ENCODE measurements around the gene GRM7.

DNA sequence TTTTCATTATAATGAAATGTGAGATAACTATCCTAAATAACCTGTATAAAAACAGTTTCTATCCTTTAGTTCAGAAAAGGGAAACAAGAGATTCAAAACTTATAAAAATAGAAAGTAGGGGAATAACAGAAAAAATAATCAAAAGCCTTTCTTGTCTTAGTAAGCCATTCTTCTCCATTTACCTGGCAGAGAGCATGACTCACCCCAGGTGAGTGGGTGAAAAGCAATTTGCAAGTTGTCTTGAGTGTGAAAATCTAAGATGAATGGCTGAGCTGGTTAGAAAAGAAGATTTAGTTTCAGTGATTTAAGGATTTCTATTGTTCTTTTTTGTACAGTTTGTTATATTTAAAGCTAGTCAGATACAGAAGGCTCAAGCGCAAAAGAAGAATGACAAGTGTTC is 702.0 kb downstream of the GRM7 start:
- TF ChIP-seq, protein P1, sequence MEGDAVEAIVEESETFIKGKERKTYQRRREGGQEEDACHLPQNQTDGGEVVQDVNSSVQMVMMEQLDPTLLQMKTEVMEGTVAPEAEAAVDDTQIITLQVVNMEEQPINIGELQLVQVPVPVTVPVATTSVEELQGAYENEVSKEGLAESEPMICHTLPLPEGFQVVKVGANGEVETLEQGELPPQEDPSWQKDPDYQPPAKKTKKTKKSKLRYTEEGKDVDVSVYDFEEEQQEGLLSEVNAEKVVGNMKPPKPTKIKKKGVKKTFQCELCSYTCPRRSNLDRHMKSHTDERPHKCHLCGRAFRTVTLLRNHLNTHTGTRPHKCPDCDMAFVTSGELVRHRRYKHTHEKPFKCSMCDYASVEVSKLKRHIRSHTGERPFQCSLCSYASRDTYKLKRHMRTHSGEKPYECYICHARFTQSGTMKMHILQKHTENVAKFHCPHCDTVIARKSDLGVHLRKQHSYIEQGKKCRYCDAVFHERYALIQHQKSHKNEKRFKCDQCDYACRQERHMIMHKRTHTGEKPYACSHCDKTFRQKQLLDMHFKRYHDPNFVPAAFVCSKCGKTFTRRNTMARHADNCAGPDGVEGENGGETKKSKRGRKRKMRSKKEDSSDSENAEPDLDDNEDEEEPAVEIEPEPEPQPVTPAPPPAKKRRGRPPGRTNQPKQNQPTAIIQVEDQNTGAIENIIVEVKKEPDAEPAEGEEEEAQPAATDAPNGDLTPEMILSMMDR (conservative IDR thresholded peaks at IDR 0.05; ENCODE audit: low read depth in 2 of 2), result no peak
- TF ChIP-seq JUNB (IDR thresholded peaks at IDR 0.05; ENCODE audit: unreplicated experiment), result no peak
- no peak for TF ChIP-seq EZH2phosphoT487 (IDR thresholded peaks at IDR 0.05; ENCODE audit: unreplicated experiment)
- TF ChIP-seq EZH2 (IDR thresholded peaks at IDR 0.05; ENCODE audit: low read depth, unreplicated experiment), result no peak
- no peak for TF ChIP-seq REST (IDR thresholded peaks at IDR 0.05; ENCODE audit: unreplicated experiment)
- no peak for TF ChIP-seq POLR2AphosphoS5 (IDR thresholded peaks at IDR 0.05; ENCODE audit: low read depth)
- no peak for TF ChIP-seq NANOG (IDR thresholded peaks at IDR 0.05; ENCODE audit: borderline replicate concordance)
- TF ChIP-seq STAT1 (IDR thresholded peaks at IDR 0.05; ENCODE audit: unreplicated experiment), result no peak
- TF ChIP-seq ZNF331 (CRISPR knock-in tag; IDR thresholded peaks at IDR 0.05; ENCODE audit: low read depth), result no peak
- TF ChIP-seq, protein P2, sequence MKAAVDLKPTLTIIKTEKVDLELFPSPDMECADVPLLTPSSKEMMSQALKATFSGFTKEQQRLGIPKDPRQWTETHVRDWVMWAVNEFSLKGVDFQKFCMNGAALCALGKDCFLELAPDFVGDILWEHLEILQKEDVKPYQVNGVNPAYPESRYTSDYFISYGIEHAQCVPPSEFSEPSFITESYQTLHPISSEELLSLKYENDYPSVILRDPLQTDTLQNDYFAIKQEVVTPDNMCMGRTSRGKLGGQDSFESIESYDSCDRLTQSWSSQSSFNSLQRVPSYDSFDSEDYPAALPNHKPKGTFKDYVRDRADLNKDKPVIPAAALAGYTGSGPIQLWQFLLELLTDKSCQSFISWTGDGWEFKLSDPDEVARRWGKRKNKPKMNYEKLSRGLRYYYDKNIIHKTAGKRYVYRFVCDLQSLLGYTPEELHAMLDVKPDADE (IDR thresholded peaks at IDR 0.05), result no peak
- TF ChIP-seq, protein P3, sequence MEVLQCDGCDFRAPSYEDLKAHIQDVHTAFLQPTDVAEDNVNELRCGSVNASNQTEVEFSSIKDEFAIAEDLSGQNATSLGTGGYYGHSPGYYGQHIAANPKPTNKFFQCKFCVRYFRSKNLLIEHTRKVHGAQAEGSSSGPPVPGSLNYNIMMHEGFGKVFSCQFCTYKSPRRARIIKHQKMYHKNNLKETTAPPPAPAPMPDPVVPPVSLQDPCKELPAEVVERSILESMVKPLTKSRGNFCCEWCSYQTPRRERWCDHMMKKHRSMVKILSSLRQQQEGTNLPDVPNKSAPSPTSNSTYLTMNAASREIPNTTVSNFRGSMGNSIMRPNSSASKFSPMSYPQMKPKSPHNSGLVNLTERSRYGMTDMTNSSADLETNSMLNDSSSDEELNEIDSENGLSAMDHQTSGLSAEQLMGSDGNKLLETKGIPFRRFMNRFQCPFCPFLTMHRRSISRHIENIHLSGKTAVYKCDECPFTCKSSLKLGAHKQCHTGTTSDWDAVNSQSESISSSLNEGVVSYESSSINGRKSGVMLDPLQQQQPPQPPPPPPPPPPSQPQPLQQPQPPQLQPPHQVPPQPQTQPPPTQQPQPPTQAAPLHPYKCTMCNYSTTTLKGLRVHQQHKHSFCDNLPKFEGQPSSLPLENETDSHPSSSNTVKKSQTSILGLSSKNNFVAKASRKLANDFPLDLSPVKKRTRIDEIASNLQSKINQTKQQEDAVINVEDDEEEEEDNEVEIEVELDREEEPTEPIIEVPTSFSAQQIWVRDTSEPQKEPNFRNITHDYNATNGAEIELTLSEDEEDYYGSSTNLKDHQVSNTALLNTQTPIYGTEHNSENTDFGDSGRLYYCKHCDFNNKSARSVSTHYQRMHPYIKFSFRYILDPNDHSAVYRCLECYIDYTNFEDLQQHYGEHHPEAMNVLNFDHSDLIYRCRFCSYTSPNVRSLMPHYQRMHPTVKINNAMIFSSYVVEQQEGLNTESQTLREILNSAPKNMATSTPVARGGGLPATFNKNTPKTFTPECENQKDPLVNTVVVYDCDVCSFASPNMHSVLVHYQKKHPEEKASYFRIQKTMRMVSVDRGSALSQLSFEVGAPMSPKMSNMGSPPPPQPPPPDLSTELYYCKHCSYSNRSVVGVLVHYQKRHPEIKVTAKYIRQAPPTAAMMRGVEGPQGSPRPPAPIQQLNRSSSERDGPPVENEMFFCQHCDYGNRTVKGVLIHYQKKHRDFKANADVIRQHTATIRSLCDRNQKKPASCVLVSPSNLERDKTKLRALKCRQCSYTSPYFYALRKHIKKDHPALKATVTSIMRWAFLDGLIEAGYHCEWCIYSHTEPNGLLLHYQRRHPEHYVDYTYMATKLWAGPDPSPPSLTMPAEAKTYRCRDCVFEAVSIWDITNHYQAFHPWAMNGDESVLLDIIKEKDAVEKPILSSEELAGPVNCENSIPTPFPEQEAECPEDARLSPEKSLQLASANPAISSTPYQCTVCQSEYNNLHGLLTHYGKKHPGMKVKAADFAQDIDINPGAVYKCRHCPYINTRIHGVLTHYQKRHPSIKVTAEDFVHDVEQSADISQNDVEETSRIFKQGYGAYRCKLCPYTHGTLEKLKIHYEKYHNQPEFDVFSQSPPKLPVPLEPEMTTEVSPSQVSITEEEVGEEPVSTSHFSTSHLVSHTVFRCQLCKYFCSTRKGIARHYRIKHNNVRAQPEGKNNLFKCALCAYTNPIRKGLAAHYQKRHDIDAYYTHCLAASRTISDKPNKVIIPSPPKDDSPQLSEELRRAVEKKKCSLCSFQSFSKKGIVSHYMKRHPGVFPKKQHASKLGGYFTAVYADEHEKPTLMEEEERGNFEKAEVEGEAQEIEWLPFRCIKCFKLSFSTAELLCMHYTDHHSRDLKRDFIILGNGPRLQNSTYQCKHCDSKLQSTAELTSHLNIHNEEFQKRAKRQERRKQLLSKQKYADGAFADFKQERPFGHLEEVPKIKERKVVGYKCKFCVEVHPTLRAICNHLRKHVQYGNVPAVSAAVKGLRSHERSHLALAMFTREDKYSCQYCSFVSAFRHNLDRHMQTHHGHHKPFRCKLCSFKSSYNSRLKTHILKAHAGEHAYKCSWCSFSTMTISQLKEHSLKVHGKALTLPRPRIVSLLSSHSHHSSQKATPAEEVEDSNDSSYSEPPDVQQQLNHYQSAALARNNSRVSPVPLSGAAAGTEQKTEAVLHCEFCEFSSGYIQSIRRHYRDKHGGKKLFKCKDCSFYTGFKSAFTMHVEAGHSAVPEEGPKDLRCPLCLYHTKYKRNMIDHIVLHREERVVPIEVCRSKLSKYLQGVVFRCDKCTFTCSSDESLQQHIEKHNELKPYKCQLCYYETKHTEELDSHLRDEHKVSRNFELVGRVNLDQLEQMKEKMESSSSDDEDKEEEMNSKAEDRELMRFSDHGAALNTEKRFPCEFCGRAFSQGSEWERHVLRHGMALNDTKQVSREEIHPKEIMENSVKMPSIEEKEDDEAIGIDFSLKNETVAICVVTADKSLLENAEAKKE (CRISPR knock-in tag; IDR thresholded peaks at IDR 0.05), result no peak
